CD4-positive, alpha-beta T cell (primary cell): ENCODE data around the gene CDHR5. TPM values are rescaled to one million over a fixed set of nuclear protein-coding genes. Genes with fewer than 3 reads are reported as not detected.

Experiments
- ATAC-seq: fragments of 200-7000 bp; cut with Tn5 transposase; one replicate; pipeline ENCODE4 v1.10.0; 2022; ENCODE audit warnings: mild to moderate bottlenecking; ENCODE audit not compliant: poor library complexity
- CTCF ChIA-PET: fragments of 350-600 bp; sonication (Branson Sonifier 250); formaldehyde crosslinking; loops from one replicate; lab custom pipeline; 2021; ENCODE audit warnings: antibody characterized with exemption, inconsistent platforms; lab: Charles Lee
- POLR2A ChIA-PET: fragments of 350-600 bp; sonication (Branson Sonifier 250); formaldehyde crosslinking; loops from one replicate; lab custom pipeline; 2021; ENCODE audit warnings: antibody characterized with exemption, inconsistent platforms; lab: Charles Lee
- DNase-seq, 14 experiments: peaks; one replicate each; pipeline ENCODE4 v3.0.0-alpha.2; 2013 to 2020; ENCODE audit warnings: mixed read lengths in 2 of 14
- H3K27ac ChIP-seq, 2 donors: one replicate each; pipeline versions ENCODE4 v1.5.1 to v1.7.0; 2013; ENCODE audit warnings: low read length in 2 of 2, low read depth in 1 of 2, mild to moderate bottlenecking in 1 of 2
- H3K27me3 ChIP-seq, 2 experiments: 1 replicate in 1 of 2; 2 replicates in 1 of 2; pipeline versions ENCODE4 v1.6.1 to v1.7.0; 2013; ENCODE audit warnings: low read length in 2 of 2, control low read depth in 1 of 2, mild to moderate bottlenecking in 1 of 2, moderate library complexity in 1 of 2; ENCODE audit not compliant: insufficient read depth in 2 of 2, control insufficient read depth in 1 of 2
- H3K36me3 ChIP-seq: one replicate; pipeline ENCODE4 v1.6.1; 2013; ENCODE audit warnings: low read length, control low read depth; ENCODE audit not compliant: insufficient read depth
- H3K4me1 ChIP-seq: one replicate; pipeline ENCODE4 v1.6.1; 2013; ENCODE audit warnings: low read length, control low read depth; ENCODE audit not compliant: insufficient read depth
- H3K4me3 ChIP-seq: one replicate; pipeline ENCODE4 v1.5.1; 2013; ENCODE audit warnings: mild to moderate bottlenecking, low read length, moderate library complexity
- H3K9me3 ChIP-seq, 2 experiments: 1 replicate in 1 of 2; 2 replicates in 1 of 2; pipeline versions ENCODE4 v1.6.1 to v1.7.0; 2013; ENCODE audit warnings: low read length in 2 of 2, mild to moderate bottlenecking in 2 of 2, control low read depth in 1 of 2, moderate library complexity in 1 of 2; ENCODE audit not compliant: control insufficient read depth in 1 of 2, insufficient read depth in 1 of 2
- H3K27ac Mint-ChIP-seq: one replicate; pipeline ENCODE4 v1.8.0; 2020; ENCODE audit warnings: mixed read lengths
- H3K27me3 Mint-ChIP-seq: one replicate; pipeline ENCODE4 v1.8.0; 2021; ENCODE audit warnings: mixed read lengths
- H3K36me3 Mint-ChIP-seq: one replicate; pipeline ENCODE4 v1.8.0; 2021; ENCODE audit warnings: low read depth, mixed read lengths
- H3K4me1 Mint-ChIP-seq: one replicate; pipeline ENCODE4 v1.8.0; 2021; ENCODE audit warnings: low read depth, mixed read lengths
- H3K4me3 Mint-ChIP-seq: one replicate; pipeline ENCODE4 v1.8.0; 2020; ENCODE audit warnings: mild to moderate bottlenecking, mixed read lengths
- H3K9me3 Mint-ChIP-seq: one replicate; pipeline ENCODE4 v1.8.0; 2020; ENCODE audit warnings: mixed read lengths
- intact Hi-C, 2 experiments: fragments of 100-400 bp; cut with DNase I in 1 of 2; cut with micrococcal nuclease in 1 of 2; formaldehyde crosslinking; loops; one replicate each; pipeline versions ENCODE4 v1.15.1 to v1.9.0; 2023 to 2025; cut with DNase I, micrococcal nuclease
- total RNA-seq, 174 experiments: library from RNA in 2 of 174; stranded (reverse) in 2 of 174; gene quantifications; one replicate each; pipeline ENCODE4 v1.2.3 and lab custom pipeline; 2021 to 2026
- TF ChIP-seq, protein P1 (sequence below): fragments of 200-600 bp; IDR thresholded peaks from one replicate; pipeline ENCODE4 v1.8.0; 2022; ENCODE audit warnings: antibody characterized with exemption, mild to moderate bottlenecking

Gene CDHR5
- total RNA-seq, 2 experiments from 2014 or later, result not detected

GRCh38 chr11:626475-627307 is 1.9 kb upstream of the CDHR5 start, which contains the start of gene SCT:
SCT (minus strand) TSS chr11:627181; CDS start chr11:627143, 38 bp downstream.
- Histone ChIP-seq H3K4me3 (no peak within 1 kb of the TSS), H3K27ac (no peak within 1 kb of the TSS), H3K4me1 (peaks cover 22% of the 10 kb centered on the region), H3K36me3 (no peaks in the 10 kb centered on the region), H3K9me3 (peaks cover 0 to 19% of the 10 kb centered on the region in 2 experiments), H3K27me3 (peaks cover 19 to 25% of the 10 kb centered on the region in 2 experiments)
- Mint-ChIP-seq H3K4me1 (peaks cover 16% of the 10 kb centered on the region), H3K9me3 (no peaks in the 10 kb centered on the region), H3K4me3 (peak within 1 kb of the TSS; percentile 11), H3K27ac (no peak within 1 kb of the TSS), H3K36me3 (no peaks in the 10 kb centered on the region), H3K27me3 (peaks cover 28% of the 10 kb centered on the region)
- no peak for ATAC-seq
- intact Hi-C loops, result no loop called here
- CTCF ChIA-PET, result no interaction called here
- POLR2A ChIA-PET, result no interaction called here
- peak in 1 of 14 experiments; percentile 36 for DNase-seq
- TF ChIP-seq, protein P1, sequence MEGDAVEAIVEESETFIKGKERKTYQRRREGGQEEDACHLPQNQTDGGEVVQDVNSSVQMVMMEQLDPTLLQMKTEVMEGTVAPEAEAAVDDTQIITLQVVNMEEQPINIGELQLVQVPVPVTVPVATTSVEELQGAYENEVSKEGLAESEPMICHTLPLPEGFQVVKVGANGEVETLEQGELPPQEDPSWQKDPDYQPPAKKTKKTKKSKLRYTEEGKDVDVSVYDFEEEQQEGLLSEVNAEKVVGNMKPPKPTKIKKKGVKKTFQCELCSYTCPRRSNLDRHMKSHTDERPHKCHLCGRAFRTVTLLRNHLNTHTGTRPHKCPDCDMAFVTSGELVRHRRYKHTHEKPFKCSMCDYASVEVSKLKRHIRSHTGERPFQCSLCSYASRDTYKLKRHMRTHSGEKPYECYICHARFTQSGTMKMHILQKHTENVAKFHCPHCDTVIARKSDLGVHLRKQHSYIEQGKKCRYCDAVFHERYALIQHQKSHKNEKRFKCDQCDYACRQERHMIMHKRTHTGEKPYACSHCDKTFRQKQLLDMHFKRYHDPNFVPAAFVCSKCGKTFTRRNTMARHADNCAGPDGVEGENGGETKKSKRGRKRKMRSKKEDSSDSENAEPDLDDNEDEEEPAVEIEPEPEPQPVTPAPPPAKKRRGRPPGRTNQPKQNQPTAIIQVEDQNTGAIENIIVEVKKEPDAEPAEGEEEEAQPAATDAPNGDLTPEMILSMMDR, result no peak

DNA sequence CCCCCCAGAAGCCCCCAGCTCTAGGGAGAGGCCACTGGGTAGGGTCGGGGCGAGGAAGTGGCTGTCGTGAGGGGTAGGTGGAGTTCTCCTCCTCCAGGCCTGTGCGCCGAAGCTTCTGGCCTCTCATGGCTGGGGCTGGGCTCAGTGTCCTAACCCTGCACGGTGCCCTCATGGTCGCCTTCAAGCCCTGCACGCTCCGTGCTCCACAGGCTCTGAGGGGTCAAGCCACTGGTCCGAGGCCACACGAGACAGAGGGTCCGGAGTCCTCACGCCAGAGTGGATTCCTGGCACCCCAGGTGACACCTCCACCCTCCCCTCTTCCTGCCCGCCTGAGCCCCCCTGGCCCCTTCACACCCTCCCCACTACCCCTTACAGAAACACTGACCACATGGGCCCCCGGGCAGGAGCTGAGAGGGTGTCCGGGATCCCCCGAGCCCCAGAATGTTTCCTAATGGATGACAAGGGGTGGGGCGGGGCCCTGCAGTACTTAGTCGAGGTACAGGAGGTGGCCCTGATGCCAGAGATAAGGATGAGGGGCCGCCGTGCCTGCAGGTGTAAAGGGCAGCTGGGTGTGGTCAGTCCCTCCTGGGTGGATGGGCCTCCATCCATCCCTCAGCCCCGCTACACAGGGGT is 997 bp upstream of the CDHR5 start:
- H3K36me3 Mint-ChIP-seq, result no peaks in the 10 kb centered on the region
- no peaks in the 10 kb centered on the region for H3K9me3 Mint-ChIP-seq
- intact Hi-C loops, result no loop called here
- Histone ChIP-seq H3K27ac (no peak overlapping the region), H3K9me3 (peaks cover 0 to 19% of the 10 kb centered on the region in 2 experiments), H3K36me3 (no peaks in the 10 kb centered on the region), H3K27me3 (peaks cover 19 to 25% of the 10 kb centered on the region in 2 experiments), H3K4me1 (peaks cover 22% of the 10 kb centered on the region), H3K4me3 (no peak overlapping the region)
- TF ChIP-seq, protein P1, result no peak
- DNase-seq, result peak in 1 of 14 experiments; percentile 30
- no peak overlapping the region for H3K27ac Mint-ChIP-seq
- CTCF ChIA-PET, result no interaction called here
- peaks cover 16% of the 10 kb centered on the region for H3K4me1 Mint-ChIP-seq
- POLR2A ChIA-PET, result no interaction called here
- ATAC-seq, result no peak
- no peak overlapping the region for H3K4me3 Mint-ChIP-seq
- H3K27me3 Mint-ChIP-seq, result peaks cover 28% of the 10 kb centered on the region

DNA sequence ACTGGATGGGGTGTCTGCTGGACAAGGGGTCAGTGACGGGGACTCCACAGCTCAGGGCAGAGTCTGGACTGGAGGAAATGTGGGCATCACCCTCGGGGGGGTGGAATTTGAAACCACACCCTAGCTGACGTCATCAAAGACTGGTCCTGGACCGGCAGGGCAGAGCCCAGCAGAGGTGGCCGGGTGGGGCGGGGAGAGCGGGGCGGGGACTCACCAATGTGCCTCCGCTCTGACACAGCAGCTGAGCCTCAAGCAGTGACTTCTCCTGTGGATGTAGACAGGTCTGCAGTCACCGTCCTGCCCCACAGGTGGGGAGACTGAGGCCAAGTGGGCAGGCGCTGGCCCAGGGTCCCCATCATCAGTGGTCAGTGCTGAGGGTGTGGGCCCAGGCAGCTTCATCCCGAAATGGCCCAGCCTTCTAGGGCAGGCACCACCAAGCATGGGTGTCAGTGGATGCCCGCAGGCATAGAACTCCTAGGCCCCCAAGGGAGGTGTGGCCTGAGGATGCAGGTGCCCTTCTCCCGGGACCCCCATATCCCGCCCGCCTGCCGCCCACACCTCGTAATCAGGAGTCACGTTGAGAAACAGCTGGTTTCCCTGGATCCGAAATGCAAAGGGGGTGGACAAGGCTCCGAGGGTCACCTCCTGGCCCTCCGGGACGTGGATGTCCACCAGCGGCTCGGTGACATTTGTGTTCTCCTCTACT is 603 bp downstream of the CDHR5 start:
- peaks cover 23% of the 10 kb centered on the region for H3K27me3 Mint-ChIP-seq
- no peak overlapping the region for H3K4me3 Mint-ChIP-seq
- DNase-seq (peak in 1 of 14 experiments; percentile 30), ATAC-seq (no peak)
- peaks cover 0 to 19% of the 10 kb centered on the region in 2 experiments for H3K9me3 ChIP-seq
- ChIA-PET POLR2A (no interaction called here), CTCF (no interaction called here)
- no peak overlapping the region for H3K27ac ChIP-seq
- no peaks in the 10 kb centered on the region for H3K36me3 ChIP-seq
- TF ChIP-seq, protein P1, result no peak
- intact Hi-C loops, result no loop called here
- no peaks in the 10 kb centered on the region for H3K36me3 Mint-ChIP-seq
- peaks cover 19 to 25% of the 10 kb centered on the region in 2 experiments for H3K27me3 ChIP-seq
- peaks cover 21% of the 10 kb centered on the region for H3K4me1 ChIP-seq
- H3K27ac Mint-ChIP-seq, result no peak overlapping the region
- no peak overlapping the region for H3K4me3 ChIP-seq
- H3K9me3 Mint-ChIP-seq, result no peaks in the 10 kb centered on the region
- H3K4me1 Mint-ChIP-seq, result peaks cover 11% of the 10 kb centered on the region
